ENCODE data around the gene S1PR5.
A peak's percentile ranks its signal among the peaks of the same experiment; 100 is the strongest.
"Not testable (repeated sequence)": the region's sequence is repeated elsewhere in the genome, so short reads cannot be mapped to it uniquely, and the experiment has no call there.

S1PR5 gene, protein sequence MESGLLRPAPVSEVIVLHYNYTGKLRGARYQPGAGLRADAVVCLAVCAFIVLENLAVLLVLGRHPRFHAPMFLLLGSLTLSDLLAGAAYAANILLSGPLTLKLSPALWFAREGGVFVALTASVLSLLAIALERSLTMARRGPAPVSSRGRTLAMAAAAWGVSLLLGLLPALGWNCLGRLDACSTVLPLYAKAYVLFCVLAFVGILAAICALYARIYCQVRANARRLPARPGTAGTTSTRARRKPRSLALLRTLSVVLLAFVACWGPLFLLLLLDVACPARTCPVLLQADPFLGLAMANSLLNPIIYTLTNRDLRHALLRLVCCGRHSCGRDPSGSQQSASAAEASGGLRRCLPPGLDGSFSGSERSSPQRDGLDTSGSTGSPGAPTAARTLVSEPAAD

DNA sequence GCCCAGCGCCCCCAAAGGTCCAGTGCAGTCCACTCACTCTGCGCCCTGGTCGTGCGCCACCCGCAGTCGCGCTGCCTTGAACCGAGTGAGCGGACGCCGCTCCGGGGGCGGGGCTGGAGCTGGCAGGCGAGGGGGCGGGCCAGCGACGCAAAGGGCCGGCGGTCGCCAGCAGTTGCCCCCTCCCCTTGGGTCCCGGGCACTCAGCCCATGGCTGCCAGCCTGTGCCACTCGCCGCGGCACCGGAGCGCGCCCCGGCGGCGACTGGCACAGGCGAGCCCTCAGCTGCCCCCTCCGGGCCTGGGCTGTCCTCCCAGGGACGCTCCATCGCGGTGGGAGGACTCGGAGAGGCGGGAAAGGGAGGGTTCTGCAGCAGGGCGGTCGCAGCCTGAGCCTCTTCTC lies at the start of gene S1PR5:
Gene S1PR5 (minus strand): TSS at position 87 of the 399 bp plus-strand sequence. CDS start 2,436 bp downstream, outside the sequence.
- DNase-seq = peak; percentile 16 to 35

DNA sequence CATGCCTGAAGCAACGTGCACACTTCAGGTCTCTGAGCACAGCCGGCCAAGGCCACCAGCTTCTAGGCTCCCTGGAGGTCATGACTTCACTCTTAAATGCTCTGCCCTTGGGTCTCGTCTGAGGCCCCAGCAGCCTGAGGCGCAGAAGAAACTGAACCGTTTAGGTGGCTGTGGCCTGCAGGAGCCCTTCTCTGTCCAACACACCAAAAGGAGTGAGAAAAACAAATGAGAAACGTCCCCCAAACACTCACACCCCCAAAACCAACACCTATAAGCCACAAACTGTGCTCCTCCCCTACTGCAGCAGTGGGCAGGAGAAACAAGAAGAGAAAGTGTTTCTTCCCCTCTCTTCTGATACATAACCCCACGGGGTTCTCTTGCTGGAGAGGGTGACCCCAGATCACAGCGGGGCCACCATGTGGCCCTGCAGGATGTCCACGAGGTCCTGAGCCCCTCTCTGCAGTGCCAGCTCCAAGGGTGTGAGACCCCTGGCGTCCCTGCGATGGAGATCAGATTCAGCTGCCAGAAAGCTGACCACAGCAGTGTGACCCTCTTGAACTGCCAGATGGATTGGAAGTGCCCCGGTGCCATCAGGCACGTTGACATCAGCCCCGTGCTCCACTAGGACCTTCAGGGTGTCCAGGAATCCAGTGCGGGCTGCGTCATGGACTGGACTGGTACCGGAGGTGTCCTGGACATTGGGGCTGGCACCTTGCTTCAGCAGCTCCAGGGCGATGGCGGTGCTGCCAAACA lies 49.6 kb upstream of the S1PR5 start:
- DNase-seq = peak; percentile 74 to 85

DNA sequence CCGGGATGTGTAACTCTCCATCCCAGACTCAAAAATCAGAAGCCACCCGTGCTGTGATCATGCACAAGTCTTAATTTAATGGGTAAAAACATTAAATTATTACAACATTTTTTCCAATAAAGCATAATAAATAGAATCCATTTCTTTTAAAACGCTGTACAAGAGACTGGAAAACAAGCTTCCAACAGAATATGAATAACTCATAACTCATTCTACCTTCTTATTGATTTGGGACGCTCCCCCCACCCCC lies 49.1 kb upstream of the S1PR5 start:
- no peak for DNase-seq

DNA sequence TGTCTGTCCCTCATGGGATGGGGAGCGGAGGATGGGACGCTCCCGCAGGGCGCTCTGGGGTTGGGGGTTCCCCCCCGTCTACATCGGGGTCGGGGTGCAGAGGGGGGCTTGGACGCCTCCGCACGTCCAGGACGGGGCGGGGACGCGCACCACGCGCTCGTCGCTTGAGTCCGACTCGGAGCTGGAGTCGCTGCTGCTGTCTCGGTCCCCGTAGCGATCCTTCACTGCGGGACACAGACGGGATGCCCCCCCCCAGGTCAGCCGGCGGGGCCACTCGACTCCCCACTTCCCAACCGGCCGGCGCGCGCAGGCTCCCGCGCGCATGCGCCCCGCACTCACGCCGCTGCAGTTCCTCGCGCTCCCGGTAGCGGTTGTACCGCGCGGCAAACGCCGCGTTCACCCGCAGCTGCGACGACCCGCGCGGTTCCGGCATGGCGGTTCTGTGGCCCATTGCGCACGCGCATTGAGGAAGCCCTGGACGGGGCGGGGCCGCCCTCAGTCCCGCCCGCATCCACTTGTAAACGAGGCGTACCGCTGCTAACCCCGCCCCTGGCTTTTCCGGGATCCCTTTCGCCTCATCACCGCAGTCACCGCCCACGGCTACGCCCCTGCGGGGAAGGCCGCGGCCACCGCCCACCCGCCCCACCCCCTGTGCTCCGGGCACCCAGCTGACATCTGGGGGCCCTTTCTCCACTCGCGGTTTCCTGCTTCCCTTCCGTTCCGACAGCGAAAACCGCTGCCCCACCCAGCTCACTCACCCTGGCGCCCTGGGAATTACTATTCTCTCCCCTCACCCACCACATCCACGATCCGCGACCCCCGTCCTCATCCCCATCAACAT lies 48.5 kb upstream of the S1PR5 start, which contains the start of gene KRI1:
Gene KRI1 (minus strand): TSS at position 444 of the 841 bp plus-strand sequence. CDS start 11 bp downstream, at position 433.
- DNase-seq = peak; percentile 99

DNA sequence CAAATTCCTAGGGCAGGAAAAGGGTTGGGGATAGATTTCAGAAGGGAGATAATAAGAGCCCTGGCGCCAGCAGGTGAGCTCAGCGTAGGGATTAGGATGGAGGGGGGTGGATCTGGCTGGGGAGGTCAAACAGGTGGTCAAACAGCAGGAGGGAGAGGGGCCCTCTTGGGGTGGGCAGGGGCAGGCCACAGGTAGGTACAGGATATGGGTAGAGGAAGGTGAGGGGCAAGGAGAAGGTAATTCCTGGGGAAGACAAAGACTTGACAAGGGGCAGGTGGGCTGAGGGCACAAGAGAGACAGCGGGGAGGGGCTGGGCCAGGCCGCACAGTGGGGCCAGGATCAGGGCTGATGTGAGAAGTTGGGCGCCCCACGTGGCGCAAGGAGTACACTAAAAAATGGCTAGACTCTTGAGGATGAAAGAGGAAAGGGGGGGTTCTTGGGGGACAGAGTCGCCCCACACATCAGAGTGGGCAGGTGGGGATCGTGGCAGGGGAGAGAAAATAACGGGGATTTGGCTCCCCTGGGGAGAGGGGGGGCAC lies 47.9 kb upstream of the S1PR5 start:
- peak; percentile 65 to 73 for DNase-seq

DNA sequence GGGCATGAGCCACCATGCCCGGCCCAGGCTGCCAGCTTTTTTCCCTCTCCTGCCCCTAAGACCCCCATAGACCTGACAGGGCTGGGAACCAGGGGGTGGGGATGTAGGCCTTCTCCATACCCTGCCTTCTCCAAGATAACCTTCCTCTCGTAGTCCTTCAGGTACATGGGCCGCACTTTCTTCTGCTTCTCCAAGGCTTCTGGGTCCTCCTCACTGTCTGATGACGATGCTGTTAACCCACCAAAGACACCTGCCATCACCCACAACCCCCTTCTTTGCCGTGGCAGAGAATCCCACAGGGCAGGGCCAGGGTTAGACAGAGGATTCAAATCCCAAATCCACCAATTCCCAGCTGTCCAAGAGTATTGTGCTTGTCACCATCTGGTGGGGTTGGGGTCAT lies 45.4 kb upstream of the S1PR5 start:
- no peak for DNase-seq

DNA sequence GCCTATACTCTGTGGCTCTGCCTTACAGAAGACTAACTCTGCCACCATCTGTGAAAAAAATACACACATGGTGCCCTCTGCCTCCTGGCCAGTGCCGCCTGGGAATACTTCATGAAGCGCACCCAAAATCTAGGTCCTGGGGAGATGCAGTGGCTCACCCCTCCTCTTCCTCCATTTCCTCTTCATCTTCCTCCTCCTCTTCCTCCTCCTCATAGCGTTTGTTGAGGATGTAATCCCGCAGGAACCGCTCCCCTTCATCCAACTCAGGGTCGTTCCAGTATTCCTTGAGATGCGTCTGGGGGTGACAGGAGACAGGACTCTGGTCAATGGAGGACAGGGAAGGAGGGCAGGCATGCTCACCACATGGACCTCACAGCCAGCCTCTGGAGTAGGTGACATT lies 42.9 kb upstream of the S1PR5 start:
- no peak for DNase-seq

DNA sequence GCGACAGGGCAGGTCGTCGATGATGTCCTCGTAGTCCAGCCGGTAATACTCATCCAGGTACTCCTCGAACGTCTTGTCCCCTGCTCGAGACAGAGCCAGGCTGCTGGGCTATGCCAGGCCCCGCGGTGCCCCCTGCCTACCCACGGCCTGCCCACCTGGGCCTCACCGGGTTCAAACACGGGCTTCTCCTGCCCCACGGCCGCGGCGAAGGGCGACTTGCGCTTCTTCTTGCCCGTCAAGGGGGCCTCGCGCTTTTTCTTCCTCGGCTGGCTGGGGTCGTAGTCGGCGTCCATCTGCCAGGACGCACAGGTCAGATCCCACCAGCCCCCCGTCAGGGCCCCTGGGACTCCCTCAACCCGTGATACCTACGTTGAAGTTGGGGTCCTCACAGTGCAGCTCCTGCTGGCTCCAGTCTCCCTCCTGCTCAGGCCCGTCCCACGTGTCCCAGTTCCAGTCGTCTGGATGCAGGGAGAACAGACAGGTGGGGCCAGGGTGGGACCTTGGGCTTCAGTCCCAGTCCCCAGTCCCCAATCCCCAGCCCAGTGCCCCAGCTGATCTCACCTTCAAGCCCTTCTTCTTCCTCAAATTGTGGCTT lies 40.5 kb upstream of the S1PR5 start:
- DNase-seq = no peak

DNA sequence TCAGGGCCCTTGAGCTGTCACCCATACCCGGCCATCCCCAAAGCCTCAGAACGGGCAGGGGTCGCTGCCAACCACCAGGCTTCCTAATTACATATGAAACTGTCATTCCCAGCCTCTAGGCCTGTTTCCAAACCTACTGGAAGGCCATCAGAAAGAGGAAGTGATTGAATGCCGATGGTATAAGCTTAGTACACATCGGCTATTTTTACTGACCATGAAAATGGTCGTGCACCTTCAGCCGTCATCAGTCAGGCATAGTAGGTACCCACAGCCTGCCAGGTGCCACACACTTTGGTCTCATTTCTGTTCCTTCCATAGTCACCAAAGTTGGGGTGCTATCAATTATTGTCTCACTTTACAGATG lies 38.3 kb upstream of the S1PR5 start:
- DNase-seq = no peak

DNA sequence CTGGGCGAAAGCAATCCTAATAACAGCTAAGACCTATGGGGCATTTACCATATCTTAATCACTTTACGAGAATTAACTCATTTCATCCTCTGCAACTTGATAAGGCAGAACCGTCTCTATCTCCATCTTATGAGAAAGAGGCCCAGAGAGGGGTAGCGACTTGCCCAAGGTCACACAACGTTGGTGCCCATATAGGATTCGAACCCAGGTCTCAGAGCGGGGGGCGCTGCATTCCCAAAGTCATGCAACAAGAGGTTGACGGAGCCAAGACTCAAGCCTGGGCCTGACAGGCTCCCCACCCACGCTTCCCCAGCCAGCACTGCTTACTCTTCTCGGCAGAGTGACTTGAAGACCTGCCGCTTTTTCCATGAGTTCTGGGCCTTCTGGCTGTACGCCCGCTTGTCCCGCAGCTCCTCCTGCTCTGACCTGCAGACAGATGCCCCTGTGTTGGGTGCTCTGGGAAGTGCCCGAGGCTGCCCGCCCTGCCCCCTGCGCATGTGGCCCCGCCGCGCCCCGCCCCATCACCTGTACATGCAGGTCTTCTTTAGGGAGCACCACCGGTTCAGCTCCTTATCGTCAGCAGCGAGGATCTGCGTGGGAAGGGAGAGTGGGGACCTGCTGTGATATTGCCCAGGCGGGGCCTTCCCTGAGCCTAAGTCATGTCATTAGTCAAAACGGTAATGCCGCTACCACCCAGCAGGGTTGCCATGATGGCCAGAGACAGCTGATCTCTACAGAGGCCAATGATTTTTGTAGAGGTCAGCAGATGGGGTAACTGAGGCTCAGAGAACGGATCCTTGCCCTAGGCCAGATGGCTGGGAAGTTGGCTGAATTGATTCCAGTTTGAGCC lies 37.7 kb upstream of the S1PR5 start:
- no peak for DNase-seq

DNA sequence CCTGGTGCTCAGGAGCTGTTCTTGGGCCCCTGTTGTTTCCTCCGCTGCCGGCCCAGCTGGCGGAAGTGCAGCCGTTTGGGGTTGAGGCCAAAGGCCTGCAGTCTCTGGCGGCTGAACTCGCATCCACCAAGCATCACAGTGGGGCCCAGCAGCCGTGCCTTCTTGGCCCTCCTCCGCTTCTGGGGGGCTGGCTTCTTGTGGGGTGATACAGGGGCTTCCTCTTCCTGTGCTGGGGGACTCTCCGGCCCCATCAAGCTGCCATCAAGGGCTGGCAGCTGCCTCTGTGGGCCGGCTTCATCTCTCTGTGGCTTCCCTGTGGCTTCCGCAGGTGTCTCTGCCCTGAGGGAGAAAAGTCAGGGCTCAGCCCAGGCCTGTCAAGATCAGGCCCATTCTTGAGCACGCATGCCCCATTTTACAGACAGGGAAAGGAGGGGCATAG lies 36.7 kb upstream of the S1PR5 start:
- peak; percentile 74 to 80 for DNase-seq

DNA sequence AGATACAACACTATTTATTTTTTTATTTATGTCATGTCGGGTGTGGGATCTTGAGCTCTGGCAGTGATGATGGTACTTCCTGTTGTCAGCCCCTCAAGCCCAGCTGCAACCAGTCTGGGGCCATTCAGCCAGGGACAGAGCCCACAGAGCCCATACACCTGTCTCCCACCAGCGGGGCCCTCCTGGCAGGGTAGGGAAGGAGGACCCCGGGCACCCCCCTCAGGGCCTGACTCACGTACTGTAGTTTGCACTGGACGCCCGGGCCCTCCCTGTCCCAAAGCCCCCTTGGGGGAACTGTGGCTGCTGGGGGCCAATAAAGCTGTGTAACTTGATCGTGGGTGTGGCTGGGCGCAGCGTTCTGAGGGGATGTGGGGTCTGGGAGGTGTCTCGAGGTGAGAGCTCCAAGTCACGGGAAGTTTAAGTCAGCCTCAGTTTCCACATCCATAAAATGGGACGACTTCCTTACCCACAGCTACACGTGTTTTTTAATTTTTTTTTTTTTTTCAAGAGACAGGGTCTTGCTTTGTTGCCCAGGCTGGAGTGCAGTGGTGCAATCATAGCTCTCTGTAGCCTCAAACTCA lies 35.9 kb upstream of the S1PR5 start:
- peak in 1 of 2 donors; percentile 15 for DNase-seq

DNA sequence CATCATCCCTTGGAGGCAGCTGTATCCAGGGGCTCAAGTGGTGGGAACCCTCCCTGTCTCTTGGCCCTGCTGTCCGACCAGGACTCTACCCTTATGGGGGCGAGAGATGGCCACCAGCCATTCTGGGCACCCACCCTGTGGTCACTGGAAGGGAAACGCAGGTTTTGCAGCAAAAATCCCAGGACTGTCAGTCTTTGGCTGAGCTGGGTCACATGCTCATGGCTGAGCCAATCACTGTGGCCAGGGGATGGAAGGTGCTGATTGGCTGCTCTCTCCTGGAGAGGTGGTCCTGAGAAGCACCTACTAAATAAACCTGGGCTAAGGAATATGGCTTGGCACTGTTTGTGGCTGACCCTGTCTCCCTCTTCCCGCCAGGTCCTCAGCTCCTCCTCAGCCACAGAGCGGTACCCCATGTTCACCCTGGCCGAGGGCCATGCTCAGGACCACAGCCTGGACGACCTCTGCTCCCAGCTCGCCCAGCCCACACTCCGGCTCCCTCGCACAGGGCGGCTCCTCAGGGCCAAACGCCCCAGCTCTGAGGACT lies 35.3 kb upstream of the S1PR5 start:
- peak in 1 of 2 donors; percentile 19 for DNase-seq

DNA sequence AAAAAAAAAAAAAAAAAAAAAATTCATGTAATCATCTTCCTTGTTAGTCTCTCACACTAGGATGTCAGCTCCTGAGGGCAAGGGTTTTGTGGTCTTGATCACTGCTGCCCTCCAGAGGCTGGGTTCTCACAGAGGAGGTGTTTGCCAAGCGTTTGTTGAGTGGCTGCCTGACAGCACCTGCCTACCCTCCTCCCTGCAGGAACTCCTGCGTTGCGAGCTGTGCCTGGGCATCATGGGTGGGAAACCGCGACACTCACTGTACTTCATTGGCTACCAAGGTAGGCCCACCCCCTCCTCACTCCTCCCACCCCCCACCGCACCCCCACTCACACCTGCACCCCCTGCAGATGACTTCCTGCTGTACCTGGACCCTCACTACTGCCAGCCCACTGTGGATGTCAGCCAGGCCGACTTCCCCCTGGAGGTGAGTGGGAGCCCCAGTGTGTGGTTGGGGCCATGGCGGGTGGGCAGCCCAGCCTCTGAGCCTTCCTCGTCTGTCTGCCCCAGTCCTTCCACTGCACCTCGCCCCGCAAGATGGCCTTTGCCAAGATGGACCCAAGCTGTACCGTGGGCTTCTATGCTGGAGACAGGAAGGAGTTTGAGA lies 34.6 kb upstream of the S1PR5 start:
- peak; percentile 61 to 62 for DNase-seq

DNA sequence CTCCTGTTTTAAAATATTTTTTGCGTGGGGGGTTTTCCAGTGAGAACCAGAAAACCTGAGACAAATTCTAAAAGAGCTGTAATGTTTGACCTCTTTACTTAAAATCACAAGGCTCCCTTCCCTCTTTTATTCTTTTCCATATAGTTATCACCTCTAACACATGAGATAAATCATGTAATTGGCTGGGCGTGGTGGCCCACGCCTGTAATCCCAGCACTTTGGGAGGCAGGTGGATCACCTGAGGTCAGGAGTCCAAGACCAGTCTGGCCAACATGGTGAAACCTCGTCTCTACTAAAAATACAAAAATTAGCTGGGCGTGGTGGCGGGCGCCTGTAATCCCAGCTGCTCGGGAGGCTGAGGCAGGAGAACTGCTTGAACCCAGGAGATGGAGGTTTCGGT lies 33.8 kb upstream of the S1PR5 start:
- DNase-seq = not testable (repeated sequence)

DNA sequence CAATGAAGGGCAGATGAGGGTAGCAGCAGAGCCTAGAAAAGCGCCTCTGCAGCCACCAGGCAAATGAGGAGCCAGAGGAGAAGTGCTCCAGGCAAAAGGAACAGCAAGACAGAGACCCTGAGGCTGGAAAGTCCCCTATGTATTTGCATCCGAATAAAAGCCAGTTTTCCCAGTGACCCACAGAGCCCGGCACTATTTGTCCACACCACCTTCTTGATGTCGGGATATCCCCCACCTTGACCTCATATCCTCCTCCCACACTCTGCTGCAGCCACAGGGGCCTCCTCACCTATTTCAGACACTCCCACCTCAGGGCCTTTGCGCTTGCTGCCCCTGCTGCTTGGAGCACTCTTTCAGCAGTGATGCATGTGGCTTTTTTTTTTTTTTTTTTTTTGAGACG lies 33.1 kb upstream of the S1PR5 start:
- DNase-seq = no peak

DNA sequence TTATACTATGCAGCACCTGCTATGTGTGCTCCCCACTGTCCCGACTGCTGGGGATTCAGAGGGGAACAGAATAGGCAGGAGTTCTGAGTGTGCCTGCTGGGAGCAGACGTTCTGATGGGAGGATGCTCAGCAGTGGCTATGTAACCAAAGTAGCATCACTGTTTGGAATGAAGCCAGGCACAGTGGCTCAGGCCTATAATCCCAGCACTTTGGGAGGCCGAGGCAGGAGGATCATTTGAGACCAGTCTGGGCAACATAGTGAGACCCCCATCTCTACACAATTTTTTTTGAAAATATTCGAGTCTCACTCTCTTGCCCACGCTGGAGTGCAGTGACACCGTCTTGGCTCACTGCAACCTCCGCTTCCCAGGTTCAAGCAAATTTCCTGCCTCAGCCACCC lies 32.5 kb upstream of the S1PR5 start:
- DNase-seq = no peak

DNA sequence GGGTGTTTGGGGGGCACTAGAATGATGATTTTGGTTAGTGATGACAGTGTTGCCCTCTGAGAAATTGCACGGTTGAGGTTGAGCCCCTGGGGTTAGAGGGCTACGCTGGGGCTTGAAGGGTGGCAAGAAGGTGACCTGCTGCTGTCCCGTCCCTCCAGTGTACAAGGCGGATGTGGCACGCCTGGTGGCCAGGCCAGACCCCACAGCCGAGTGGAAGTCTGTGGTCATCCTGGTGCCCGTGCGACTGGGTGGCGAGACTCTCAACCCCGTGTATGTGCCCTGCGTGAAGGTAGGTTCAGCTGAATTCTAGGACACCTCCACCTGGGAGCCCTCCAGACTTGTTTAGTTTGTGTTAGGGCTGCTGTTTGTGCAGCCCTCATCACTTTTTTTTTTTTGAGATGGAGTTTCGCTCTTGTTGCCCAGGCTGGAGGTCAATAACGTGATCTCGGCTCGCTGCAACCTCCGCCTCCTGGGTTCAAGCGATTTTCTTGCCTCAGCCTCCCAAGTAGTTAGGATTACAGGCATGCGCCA lies 31.6 kb upstream of the S1PR5 start:
- no peak for DNase-seq

DNA sequence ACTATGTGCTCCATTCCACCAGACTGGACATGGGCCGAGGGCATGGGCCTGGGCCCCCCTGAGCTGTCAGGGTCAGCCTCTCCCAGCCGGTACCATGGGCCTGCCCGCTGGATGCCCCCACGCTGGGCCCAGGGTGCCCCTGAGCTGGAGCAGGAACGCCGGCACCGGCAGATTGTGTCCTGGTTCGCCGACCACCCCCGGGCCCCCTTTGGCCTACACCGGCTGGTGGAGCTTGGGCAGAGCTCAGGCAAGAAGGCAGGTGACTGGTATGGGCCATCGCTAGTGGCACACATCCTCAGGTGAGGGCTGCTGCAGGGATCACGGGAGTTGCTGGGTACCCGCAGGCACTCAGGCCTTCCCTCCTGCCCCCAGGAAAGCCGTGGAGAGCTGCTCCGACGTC lies 29.6 kb upstream of the S1PR5 start:
- DNase-seq = no peak

DNA sequence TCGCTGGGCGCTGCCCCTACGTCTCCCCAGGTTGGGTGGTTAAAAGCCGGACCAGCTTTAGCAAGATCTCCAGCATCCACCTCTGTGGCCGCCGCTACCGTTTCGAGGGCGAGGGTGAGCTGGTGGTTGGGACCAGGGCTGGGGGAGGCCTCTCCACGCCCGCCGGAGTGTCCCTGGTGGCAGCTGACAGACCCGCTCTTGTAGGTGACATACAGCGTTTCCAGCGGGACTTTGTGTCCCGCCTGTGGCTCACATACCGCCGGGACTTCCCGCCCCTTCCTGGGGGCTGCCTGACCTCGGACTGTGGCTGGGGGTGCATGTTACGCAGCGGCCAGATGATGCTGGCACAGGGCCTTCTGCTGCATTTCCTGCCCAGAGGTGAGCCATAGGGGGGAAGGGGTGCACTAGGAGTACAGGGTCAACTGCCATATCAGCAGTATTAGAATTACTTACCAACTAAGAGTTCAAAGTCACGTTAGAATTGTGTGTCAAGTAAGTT lies 27.6 kb upstream of the S1PR5 start:
- peak in 1 of 2 donors; percentile 25 for DNase-seq

All from CD4-positive, alpha-beta T cell treated with Interleukin-4 for 1 hour (primary cell).